ENCODE results near the gene TJP3. TPM values are rescaled to one million over a fixed set of nuclear protein-coding genes. Genes with fewer than 3 reads are reported as not detected.

The TJP3 gene
- total and polyA plus RNA-seq, 10 of the 15 experiments (the other 5 are each of a cell fraction or from before 2014, with no cell fraction given) = 0.04 to 1.2 (median 0.29) TPM; not detected in 6

DNA sequence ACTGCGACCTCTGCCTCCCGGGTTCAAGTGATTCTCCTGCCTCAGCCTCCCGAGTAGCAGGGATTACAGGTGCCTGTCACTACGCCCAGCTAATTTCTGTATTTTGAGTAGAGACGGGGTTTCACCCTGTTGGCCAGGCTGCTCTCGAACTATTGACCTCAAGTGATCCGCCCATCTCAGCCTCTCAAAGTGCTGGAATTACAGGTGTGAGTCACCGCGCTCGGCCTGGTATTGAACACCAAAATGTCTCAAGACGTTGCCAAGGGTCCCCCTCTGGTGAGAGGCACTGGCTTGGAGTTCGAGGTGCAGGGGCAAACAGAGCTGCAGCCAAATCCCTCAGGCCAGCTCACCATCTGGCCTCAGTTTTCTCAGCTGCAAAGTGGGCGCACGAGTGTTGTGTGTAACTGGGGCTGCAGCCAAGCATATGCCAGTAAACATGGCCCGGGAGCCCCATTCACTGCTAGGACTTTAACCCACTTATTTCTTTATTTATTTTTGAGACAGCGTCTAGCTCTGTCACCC, 8.0 kb downstream of the TJP3 start (continued):
- TF ChIP-seq, protein P1, sequence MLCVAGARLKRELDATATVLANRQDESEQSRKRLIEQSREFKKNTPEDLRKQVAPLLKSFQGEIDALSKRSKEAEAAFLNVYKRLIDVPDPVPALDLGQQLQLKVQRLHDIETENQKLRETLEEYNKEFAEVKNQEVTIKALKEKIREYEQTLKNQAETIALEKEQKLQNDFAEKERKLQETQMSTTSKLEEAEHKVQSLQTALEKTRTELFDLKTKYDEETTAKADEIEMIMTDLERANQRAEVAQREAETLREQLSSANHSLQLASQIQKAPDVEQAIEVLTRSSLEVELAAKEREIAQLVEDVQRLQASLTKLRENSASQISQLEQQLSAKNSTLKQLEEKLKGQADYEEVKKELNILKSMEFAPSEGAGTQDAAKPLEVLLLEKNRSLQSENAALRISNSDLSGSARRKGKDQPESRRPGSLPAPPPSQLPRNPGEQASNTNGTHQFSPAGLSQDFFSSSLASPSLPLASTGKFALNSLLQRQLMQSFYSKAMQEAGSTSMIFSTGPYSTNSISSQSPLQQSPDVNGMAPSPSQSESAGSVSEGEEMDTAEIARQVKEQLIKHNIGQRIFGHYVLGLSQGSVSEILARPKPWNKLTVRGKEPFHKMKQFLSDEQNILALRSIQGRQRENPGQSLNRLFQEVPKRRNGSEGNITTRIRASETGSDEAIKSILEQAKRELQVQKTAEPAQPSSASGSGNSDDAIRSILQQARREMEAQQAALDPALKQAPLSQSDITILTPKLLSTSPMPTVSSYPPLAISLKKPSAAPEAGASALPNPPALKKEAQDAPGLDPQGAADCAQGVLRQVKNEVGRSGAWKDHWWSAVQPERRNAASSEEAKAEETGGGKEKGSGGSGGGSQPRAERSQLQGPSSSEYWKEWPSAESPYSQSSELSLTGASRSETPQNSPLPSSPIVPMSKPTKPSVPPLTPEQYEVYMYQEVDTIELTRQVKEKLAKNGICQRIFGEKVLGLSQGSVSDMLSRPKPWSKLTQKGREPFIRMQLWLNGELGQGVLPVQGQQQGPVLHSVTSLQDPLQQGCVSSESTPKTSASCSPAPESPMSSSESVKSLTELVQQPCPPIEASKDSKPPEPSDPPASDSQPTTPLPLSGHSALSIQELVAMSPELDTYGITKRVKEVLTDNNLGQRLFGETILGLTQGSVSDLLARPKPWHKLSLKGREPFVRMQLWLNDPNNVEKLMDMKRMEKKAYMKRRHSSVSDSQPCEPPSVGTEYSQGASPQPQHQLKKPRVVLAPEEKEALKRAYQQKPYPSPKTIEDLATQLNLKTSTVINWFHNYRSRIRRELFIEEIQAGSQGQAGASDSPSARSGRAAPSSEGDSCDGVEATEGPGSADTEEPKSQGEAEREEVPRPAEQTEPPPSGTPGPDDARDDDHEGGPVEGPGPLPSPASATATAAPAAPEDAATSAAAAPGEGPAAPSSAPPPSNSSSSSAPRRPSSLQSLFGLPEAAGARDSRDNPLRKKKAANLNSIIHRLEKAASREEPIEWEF (IDR thresholded peaks at IDR 0.05; ENCODE audit: insufficient replicate concordance, low read depth, low read length) = no peak
- TF ChIP-seq FOXK2 (IDR thresholded peaks at IDR 0.05) = no peak

DNA sequence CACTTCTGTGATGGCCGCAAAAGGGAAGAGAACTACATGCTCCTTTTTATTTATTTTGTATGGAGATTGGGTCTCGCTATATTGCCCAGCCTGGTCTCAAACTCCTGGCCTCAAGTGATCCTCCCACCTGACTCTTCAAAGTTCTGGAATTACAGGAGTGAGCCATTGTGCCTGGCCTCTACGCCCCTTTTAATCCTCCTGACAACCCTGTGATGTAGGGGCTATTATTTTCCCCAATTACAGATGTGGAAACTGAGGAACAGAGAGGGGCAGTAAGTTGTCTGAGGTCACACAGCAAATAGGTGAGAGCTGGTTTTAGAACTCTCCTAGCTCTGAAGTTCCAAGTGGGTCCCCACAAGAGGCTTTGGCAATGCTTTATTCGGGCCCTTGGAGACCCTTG, 11.7 kb downstream of the TJP3 start:
- no TSS peak for BruUV-seq (replicated peaks)

More for the DNA sequence above, 11.7 kb downstream of the TJP3 start:
- RAD21 ChIA-PET (ENCODE audit: unreplicated experiment) = no interaction called here
- Histone ChIP-seq H2AFZ (ENCODE audit: control insufficient read depth, low read depth, low read length) (no peak overlapping the region), H3K27ac (ENCODE audit: control insufficient read depth, insufficient read depth) (no peak overlapping the region), H3K9ac (ENCODE audit: control insufficient read depth, insufficient read depth, low read length) (no peak overlapping the region), H3K4me2 (ENCODE audit: control insufficient read depth, insufficient read depth) (no peak overlapping the region), H3K79me2 (ENCODE audit: control insufficient read depth, insufficient read depth, low read length) (no peaks in the 10 kb centered on the region), H3K27me3 (replicated peaks in 1 of 2; ENCODE audit: control insufficient read depth in 2 of 2, insufficient read depth in 2 of 2, low read length in 1 of 2) (peaks cover 1 to 3% of the 10 kb centered on the region in 2 experiments; a peak in 1 of 4 replicates), H3K4me1 (ENCODE audit: control insufficient read depth, insufficient read depth, low read length) (no peaks in the 10 kb centered on the region), H3K36me3 (ENCODE audit: control insufficient read depth in 2 of 2, insufficient read depth in 2 of 2, low read length in 1 of 2) (no peaks in the 10 kb centered on the region), H4K20me1 (ENCODE audit: control insufficient read depth, insufficient read depth) (no peaks in the 10 kb centered on the region), H3K9me3 (replicated peaks; ENCODE audit: control insufficient read depth, insufficient read depth, low read length) (no peaks in the 10 kb centered on the region), H3K4me3 (no peak overlapping the region)
- CTCF ChIA-PET = interaction anchor here (0.6 to 1.8 kb wide), 2 partner anchors 13 to 163 kb away, joined by 3 to 6 read pairs; no protein-coding TSS in a partner anchor
- TF ChIP-seq, protein P2, sequence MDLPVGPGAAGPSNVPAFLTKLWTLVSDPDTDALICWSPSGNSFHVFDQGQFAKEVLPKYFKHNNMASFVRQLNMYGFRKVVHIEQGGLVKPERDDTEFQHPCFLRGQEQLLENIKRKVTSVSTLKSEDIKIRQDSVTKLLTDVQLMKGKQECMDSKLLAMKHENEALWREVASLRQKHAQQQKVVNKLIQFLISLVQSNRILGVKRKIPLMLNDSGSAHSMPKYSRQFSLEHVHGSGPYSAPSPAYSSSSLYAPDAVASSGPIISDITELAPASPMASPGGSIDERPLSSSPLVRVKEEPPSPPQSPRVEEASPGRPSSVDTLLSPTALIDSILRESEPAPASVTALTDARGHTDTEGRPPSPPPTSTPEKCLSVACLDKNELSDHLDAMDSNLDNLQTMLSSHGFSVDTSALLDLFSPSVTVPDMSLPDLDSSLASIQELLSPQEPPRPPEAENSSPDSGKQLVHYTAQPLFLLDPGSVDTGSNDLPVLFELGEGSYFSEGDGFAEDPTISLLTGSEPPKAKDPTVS (IDR thresholded peaks at IDR 0.05; ENCODE audit: low read depth, low read length) = no peak
- TF ChIP-seq ZNF384 (IDR thresholded peaks at IDR 0.05; ENCODE audit: borderline replicate concordance, low read depth, low read length) = no peak
- no peak for TF ChIP-seq BHLHE40 (IDR thresholded peaks at IDR 0.05; ENCODE audit: borderline replicate concordance in 1 of 2, low read depth in 2 of 2, low read length in 1 of 2)
- no peak for TF ChIP-seq SIX5 (IDR thresholded peaks at IDR 0.05; ENCODE audit: low read depth, low read length, severe bottlenecking)
- no peak for TF ChIP-seq HCFC1 (IDR thresholded peaks at IDR 0.05; ENCODE audit: low read length)
- in situ Hi-C loops (cut with MboI) (no loop called here), intact Hi-C loops (cut with micrococcal nuclease; ENCODE audit: unreplicated experiment) (no loop called here)
- no peak for ATAC-seq
- SMC1A ChIA-PET (ENCODE audit: uncharacterized antibody, unreplicated experiment) = no interaction called here
- WGBS (ENCODE audit: insufficient coverage, insufficient replicate concordance, low lambda C conversion rate, missing lambda C conversion rate) = 65% methylated on average over 4 of the region's 4 CpGs
- DNase-seq (ENCODE audit: low read depth, low spot score) = no peak
- no peak for FAIRE-seq
- POLR2A ChIA-PET = no interaction called here

Measured in GM12878 (cell line).